ENCODE results near the gene FAR2. TPM values are rescaled to one million over a fixed set of nuclear protein-coding genes. Genes with fewer than 3 reads are reported as not detected.

FAR2 gene
- total RNA-seq, 3 donors from 2014 or later: 39.7 to 93.0 (median 72.2) TPM

- no peak for ATAC-seq
- Histone ChIP-seq H3K4me1 (ENCODE audit: low read depth) (no peaks in the 10 kb centered on the region), H3K9me3 (no peaks in the 10 kb centered on the region), H3K4me3 (no peak overlapping the region), H3K36me3 (ENCODE audit: low read depth) (no peaks in the 10 kb centered on the region)
- DNase-seq: no peak
- intact Hi-C loops (cut with DNase I, micrococcal nuclease): no loop called here
- no peak for TF ChIP-seq CTCF (IDR thresholded peaks at IDR 0.05)
These were observed 201.0 kb downstream of the FAR2 start for GRCh38 chr12:29350080-29350479.

DNA sequence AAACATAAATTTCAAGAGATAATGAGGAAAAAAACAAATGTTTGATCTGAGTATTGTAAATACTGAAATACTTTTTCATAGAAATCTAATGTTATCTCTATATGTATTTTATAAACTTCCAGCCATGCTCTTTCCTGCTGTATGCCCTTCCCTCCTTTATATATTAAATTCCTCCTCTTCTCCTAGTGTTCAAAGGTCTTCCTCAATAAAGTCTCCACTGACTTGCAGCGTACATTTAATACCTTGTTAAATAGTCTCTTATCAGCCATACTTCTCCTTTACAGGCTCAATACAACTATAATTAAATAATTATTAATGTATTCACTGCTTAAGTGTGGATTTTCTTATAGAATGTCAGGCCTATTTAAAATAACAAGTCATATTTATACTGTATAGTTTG, 205.9 kb downstream of the FAR2 start:
- TF ChIP-seq CTCF (IDR thresholded peaks at IDR 0.05): no peak
- Histone ChIP-seq H3K4me1 (ENCODE audit: low read depth) (no peaks in the 10 kb centered on the region), H3K36me3 (ENCODE audit: low read depth) (no peaks in the 10 kb centered on the region), H3K9me3 (no peaks in the 10 kb centered on the region), H3K4me3 (no peak overlapping the region)
- DNase-seq (no peak), ATAC-seq (peak; percentile 56)
- intact Hi-C loops (cut with DNase I, micrococcal nuclease): no loop called here

GRCh38 chr12:29365091-29365490, 216.0 kb downstream of the FAR2 start:
- ATAC-seq: no peak
- H3K9me3 ChIP-seq: peaks cover 4% of the 10 kb centered on the region
- no peak for TF ChIP-seq CTCF (IDR thresholded peaks at IDR 0.05)
- no peak overlapping the region for H3K4me3 ChIP-seq
- intact Hi-C loops (cut with DNase I, micrococcal nuclease): no loop called here
- no peaks in the 10 kb centered on the region for H3K4me1 ChIP-seq (ENCODE audit: low read depth)
- H3K36me3 ChIP-seq (ENCODE audit: low read depth): no peaks in the 10 kb centered on the region
- DNase-seq: no peak

- H3K4me1 ChIP-seq (ENCODE audit: low read depth): peaks cover 16% of the 10 kb centered on the region
- DNase-seq: no peak
- no peaks in the 10 kb centered on the region for H3K9me3 ChIP-seq
- no peak for TF ChIP-seq CTCF (IDR thresholded peaks at IDR 0.05)
- no peaks in the 10 kb centered on the region for H3K36me3 ChIP-seq (ENCODE audit: low read depth)
- ATAC-seq: peak; percentile 85
- intact Hi-C loops (cut with DNase I, micrococcal nuclease): no loop called here
- H3K4me3 ChIP-seq: no peak overlapping the region
These were observed 224.9 kb downstream of the FAR2 start for GRCh38 chr12:29374012-29374411.

- no peak for TF ChIP-seq CTCF (IDR thresholded peaks at IDR 0.05)
- intact Hi-C loops (cut with DNase I, micrococcal nuclease): no loop called here
- ATAC-seq (no peak), DNase-seq (no peak)
- peaks cover 24% of the 10 kb centered on the region for H3K4me1 ChIP-seq (ENCODE audit: low read depth)
- H3K9me3 ChIP-seq: no peaks in the 10 kb centered on the region
- H3K36me3 ChIP-seq (ENCODE audit: low read depth): no peaks in the 10 kb centered on the region
- no peak overlapping the region for H3K4me3 ChIP-seq
These were observed 225.8 kb downstream of the FAR2 start for GRCh38 chr12:29374913-29375312.

DNA sequence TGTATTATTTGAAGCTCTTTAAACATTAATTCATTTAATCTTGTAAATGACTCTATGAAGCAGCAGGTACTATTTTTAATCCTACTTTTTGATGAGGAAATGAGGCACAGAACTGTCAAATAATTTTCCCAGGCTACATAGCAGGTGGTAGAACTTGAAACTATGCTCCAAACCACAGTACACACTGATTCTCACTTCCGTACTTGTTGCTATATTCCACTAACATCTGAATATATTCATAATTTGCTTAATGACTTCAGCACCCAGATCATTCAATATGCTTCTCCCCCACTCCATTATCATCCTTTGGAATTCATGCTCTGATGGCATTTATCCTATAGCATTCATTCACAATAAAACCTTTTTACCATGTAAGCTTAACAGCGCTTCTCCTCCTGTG, 227.0 kb downstream of the FAR2 start:
- TF ChIP-seq CTCF (IDR thresholded peaks at IDR 0.05): no peak
- intact Hi-C loops (cut with DNase I, micrococcal nuclease): no loop called here
- no peaks in the 10 kb centered on the region for H3K9me3 ChIP-seq
- H3K4me3 ChIP-seq: no peak overlapping the region
- DNase-seq: no peak
- H3K4me1 ChIP-seq (ENCODE audit: low read depth): peaks cover 29% of the 10 kb centered on the region
- no peaks in the 10 kb centered on the region for H3K36me3 ChIP-seq (ENCODE audit: low read depth)
- no peak for ATAC-seq
